ENCODE data around the gene FAM161A.
"Not testable (repeated sequence)": the region's sequence is repeated elsewhere in the genome, so short reads cannot be mapped to it uniquely, and the experiment has no call there.

FAM161A gene

GRCh38 chr2:61833971-61834370 lies 19.9 kb downstream of the FAM161A start:
- H3K4me3 ChIP-seq (ENCODE audit: control insufficient read depth, low read depth, low read length) = no peak overlapping the region
- TF ChIP-seq CTCF (conservative IDR thresholded peaks at IDR 0.05; ENCODE audit: control insufficient read depth, insufficient read depth, low read depth, low read length) = no peak
- no peak for DNase-seq (ENCODE audit: low read depth)

- no peak overlapping the region for H3K4me3 ChIP-seq (ENCODE audit: control insufficient read depth, low read depth, low read length)
- TF ChIP-seq CTCF (conservative IDR thresholded peaks at IDR 0.05; ENCODE audit: control insufficient read depth, insufficient read depth, low read depth, low read length) = no peak
Observed at GRCh38 chr2:61832183-61832841, 21.5 kb downstream of the FAM161A start.

GRCh38 chr2:61822255-61822654 lies 31.6 kb downstream of the FAM161A start:
- DNase-seq (ENCODE audit: low read depth) = no peak
- TF ChIP-seq CTCF (conservative IDR thresholded peaks at IDR 0.05; ENCODE audit: control insufficient read depth, insufficient read depth, low read depth, low read length) = no peak
- no peak overlapping the region for H3K4me3 ChIP-seq (ENCODE audit: control insufficient read depth, low read depth, low read length)

More at GRCh38 chr2:61832183-61832841, 21.5 kb downstream of the FAM161A start:
- DNase-seq (ENCODE audit: low read depth) = no peak

- TF ChIP-seq CTCF (conservative IDR thresholded peaks at IDR 0.05; ENCODE audit: control insufficient read depth, insufficient read depth, low read depth, low read length) = no peak
- no peak overlapping the region for H3K4me3 ChIP-seq (ENCODE audit: control insufficient read depth, low read depth, low read length)
- DNase-seq (ENCODE audit: low read depth) = no peak
Observed at GRCh38 chr2:61816480-61817355, 37.1 kb downstream of the FAM161A start.

GRCh38 chr2:61814539-61815160 lies 39.2 kb downstream of the FAM161A start:
- DNase-seq (ENCODE audit: low read depth) = no peak
- H3K4me3 ChIP-seq (ENCODE audit: control insufficient read depth, low read depth, low read length) = no peak overlapping the region
- TF ChIP-seq CTCF (conservative IDR thresholded peaks at IDR 0.05; ENCODE audit: control insufficient read depth, insufficient read depth, low read depth, low read length) = no peak

GRCh38 chr2:61813314-61813713 lies 40.5 kb downstream of the FAM161A start:
- not testable (repeated sequence) for DNase-seq (ENCODE audit: low read depth); H3K4me3 ChIP-seq (ENCODE audit: control insufficient read depth, low read depth, low read length)

GRCh38 chr2:61811821-61812220 lies 42.0 kb downstream of the FAM161A start:
- TF ChIP-seq CTCF (conservative IDR thresholded peaks at IDR 0.05; ENCODE audit: control insufficient read depth, insufficient read depth, low read depth, low read length) = no peak
- no peak overlapping the region for H3K4me3 ChIP-seq (ENCODE audit: control insufficient read depth, low read depth, low read length)
- no peak for DNase-seq (ENCODE audit: low read depth)

GRCh38 chr2:61810203-61810602 lies 43.7 kb downstream of the FAM161A start:
- H3K4me3 ChIP-seq (ENCODE audit: control insufficient read depth, low read depth, low read length); DNase-seq (ENCODE audit: low read depth): not testable (repeated sequence)

- not testable (repeated sequence) for DNase-seq (ENCODE audit: low read depth); H3K4me3 ChIP-seq (ENCODE audit: control insufficient read depth, low read depth, low read length)
Observed at GRCh38 chr2:61808693-61809092, 45.2 kb downstream of the FAM161A start.

All from fibroblast of mammary gland (primary cell).